ENCODE results near the gene NAPG. TPM values are rescaled to one million over a fixed set of nuclear protein-coding genes. Genes with fewer than 3 reads are reported as not detected.

The NAPG gene
- total RNA-seq, 1 donor from 2014 or later: 29.1 TPM

DNA sequence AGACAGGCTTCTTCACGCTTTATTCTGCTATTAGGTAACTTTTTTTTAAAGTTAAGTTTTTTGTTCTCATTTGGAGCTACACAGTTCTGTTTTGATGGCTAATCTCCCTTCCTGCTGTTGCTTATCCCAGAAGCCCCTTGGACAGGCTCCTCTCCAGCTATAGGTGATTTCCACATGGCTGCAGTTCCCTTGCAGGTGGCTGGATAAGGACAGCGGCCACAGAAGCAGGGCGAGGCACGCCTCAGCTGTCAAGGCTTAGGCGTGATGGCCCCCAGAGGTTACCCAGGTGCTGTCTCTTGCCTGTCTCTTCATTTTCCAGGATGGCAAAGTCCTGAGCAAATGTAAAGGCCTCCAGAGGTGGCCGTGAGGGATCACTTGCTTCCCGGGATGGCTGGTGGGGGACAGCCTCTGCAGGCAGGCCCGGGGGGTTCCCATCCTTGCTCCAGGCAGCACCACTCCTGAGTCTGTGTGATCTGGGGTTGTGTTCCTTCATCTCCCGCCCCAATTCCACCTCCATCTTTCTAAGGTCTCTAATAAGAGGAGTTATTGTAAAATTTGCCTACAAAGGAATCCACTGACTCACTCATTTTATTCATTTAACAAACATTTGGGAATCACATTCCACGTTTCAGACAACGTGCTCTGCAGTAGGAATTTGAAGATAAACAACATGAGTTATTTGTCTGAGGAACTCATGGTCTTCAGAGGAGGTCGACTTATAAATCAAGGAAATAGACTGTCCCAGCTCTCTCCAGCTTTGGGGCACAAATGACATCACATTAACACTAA, 53.4 kb downstream of the NAPG start:
- Histone ChIP-seq H3K27me3 (no peaks in the 10 kb centered on the region), H3K9me3 (no peaks in the 10 kb centered on the region), H3K4me1 (no peaks in the 10 kb centered on the region), H3K27ac (no peak overlapping the region), H3K36me3 (no peaks in the 10 kb centered on the region), H3K4me3 (no peak overlapping the region)
- ATAC-seq: no peak
- TF ChIP-seq, protein P1, sequence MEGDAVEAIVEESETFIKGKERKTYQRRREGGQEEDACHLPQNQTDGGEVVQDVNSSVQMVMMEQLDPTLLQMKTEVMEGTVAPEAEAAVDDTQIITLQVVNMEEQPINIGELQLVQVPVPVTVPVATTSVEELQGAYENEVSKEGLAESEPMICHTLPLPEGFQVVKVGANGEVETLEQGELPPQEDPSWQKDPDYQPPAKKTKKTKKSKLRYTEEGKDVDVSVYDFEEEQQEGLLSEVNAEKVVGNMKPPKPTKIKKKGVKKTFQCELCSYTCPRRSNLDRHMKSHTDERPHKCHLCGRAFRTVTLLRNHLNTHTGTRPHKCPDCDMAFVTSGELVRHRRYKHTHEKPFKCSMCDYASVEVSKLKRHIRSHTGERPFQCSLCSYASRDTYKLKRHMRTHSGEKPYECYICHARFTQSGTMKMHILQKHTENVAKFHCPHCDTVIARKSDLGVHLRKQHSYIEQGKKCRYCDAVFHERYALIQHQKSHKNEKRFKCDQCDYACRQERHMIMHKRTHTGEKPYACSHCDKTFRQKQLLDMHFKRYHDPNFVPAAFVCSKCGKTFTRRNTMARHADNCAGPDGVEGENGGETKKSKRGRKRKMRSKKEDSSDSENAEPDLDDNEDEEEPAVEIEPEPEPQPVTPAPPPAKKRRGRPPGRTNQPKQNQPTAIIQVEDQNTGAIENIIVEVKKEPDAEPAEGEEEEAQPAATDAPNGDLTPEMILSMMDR (IDR thresholded peaks at IDR 0.05): no peak
- no peak for DNase-seq
- intact Hi-C loops (cut with DNase I): no loop called here

DNA sequence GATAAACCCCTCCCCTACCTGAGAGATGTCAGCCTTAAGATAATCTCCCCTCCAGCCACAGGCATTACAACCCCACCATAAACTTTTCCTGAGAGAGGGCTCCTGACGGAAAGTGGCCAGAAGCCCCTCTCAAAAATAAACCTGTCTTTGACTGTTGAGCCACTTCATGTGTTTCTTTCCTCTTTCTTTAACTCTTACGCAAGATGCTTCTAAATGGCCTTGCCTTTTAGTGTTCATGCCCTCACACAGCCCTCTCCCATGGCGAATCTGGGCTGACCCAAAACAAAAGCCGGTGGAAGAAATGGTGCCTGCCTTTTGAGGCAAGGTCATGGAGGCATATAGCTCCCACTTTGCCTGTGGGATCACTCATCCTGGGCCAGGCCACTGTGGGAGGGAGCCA, 54.4 kb downstream of the NAPG start:
- Histone ChIP-seq H3K4me3 (no peak overlapping the region), H3K27me3 (no peaks in the 10 kb centered on the region), H3K4me1 (no peaks in the 10 kb centered on the region), H3K36me3 (no peaks in the 10 kb centered on the region), H3K9me3 (no peaks in the 10 kb centered on the region), H3K27ac (no peak overlapping the region)
- TF ChIP-seq, protein P1 (IDR thresholded peaks at IDR 0.05): no peak
- intact Hi-C loops (cut with DNase I): no loop called here
- DNase-seq: no peak
- no peak for ATAC-seq

DNA sequence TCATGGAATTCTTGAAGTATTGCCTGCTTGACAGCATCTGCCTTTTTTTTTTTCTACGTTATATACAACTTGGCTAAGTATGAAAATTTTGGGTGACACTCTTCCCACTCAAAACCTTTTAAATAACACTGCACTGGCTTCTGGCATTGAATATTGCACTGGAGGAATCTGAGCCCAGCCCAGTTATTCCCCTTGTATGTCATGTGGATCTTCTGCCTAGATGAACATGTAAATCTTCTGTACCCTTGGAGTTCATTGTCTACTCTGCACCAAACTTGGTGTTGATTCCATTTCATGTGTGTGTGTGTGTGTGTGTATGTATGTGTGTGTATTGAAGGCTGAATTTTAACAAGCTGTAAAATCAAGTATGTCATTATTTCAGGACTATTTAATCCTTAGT, 59.4 kb downstream of the NAPG start:
- Histone ChIP-seq H3K4me1 (no peaks in the 10 kb centered on the region), H3K36me3 (no peaks in the 10 kb centered on the region), H3K27me3 (no peaks in the 10 kb centered on the region), H3K9me3 (no peaks in the 10 kb centered on the region), H3K4me3 (no peak overlapping the region), H3K27ac (no peak overlapping the region)
- ATAC-seq (no peak), DNase-seq (no peak)
- intact Hi-C loops (cut with DNase I): no loop called here
- TF ChIP-seq, protein P1 (IDR thresholded peaks at IDR 0.05): no peak

DNA sequence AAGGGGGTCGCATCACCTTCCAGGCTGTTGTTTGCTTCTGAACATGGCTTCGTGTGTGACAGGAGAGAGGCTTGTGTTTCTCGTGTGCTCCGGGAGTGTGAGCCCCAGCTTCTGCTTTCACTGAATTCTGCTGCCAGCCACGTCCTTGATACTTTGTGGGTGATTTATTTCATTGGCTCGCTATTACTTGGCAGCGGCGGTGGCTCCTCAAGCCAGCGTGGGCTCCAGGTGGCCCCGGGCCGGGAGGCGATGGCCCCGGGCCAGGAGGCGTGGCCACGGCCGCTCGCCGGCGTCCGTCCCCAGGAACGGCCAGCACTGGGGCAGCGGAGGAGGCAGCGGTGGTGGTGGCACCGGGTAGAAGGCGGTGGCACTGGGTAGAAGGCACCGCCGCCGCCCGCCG, 63.1 kb downstream of the NAPG start:
- no peaks in the 10 kb centered on the region for H3K36me3 ChIP-seq
- H3K9me3 ChIP-seq: no peaks in the 10 kb centered on the region
- DNase-seq (no peak), ATAC-seq (no peak)
- TF ChIP-seq, protein P1 (IDR thresholded peaks at IDR 0.05): no peak
- intact Hi-C loops (cut with DNase I): no loop called here
- no peak overlapping the region for H3K4me3 ChIP-seq
- no peak overlapping the region for H3K27ac ChIP-seq
- H3K4me1 ChIP-seq: no peaks in the 10 kb centered on the region
- no peaks in the 10 kb centered on the region for H3K27me3 ChIP-seq

DNA sequence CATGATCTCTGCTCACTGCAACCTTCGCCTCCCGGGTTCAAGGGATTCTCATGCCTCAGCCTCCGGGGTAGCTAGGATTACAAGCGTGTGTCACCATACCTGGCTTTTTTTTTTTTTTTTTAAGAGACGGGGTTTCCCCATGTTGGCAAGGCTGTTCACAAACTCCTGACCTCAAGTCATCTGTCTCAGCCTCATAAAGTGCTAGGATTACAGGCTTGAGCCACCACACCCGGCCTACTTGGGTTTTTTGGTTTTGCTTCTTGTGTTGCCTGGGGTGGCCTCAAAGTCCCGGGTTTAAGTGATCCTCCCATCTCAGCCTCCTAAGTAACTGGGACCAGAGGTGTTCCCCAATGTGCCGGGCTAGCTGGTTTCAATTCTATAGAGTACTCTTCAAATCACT, 64.6 kb downstream of the NAPG start:
- ATAC-seq (no peak), DNase-seq (no peak)
- H3K4me3 ChIP-seq: no peak overlapping the region
- no peak overlapping the region for H3K27ac ChIP-seq
- H3K27me3 ChIP-seq: no peaks in the 10 kb centered on the region
- H3K36me3 ChIP-seq: no peaks in the 10 kb centered on the region
- TF ChIP-seq, protein P1 (IDR thresholded peaks at IDR 0.05): no peak
- intact Hi-C loops (cut with DNase I): no loop called here
- H3K9me3 ChIP-seq: no peaks in the 10 kb centered on the region
- no peaks in the 10 kb centered on the region for H3K4me1 ChIP-seq

All from upper lobe of right lung (tissue), 1 donor.